GM12801 (cell line): Measurements from ENCODE around the gene ZNF112.

ENCODE experiments used
- CTCF ChIP-seq: IDR thresholded peaks from one replicate; pipeline ENCODE4 v1.5.1; 2011; ENCODE audit warnings: control low read depth; ENCODE audit not compliant: insufficient read length; ENCODE audit errors: extremely low read depth

Gene ZNF112

GRCh38 chr19:44277331-44277730 is 79.1 kb downstream of the ZNF112 start:
- no peak for TF ChIP-seq CTCF
